Activated CD8-positive, alpha-beta memory T cell treated with anti-CD3 and anti-CD28 coated beads, Interleukin-2, amount 10 ng/mL, durations not matched to agents 7 days and 5 days (primary cell): ENCODE data around the gene STX12. TPM values are rescaled to one million over a fixed set of nuclear protein-coding genes. Genes with fewer than 3 reads are reported as not detected.
"Not testable (repeated sequence)": the region's sequence is repeated elsewhere in the genome, so short reads cannot be mapped to it uniquely, and the experiment has no call there.

Experiments
- ATAC-seq: fragments of 150-1000 bp; cut with Tn5 transposase; one replicate; pipeline ENCODE4 v1.10.0; 2021; ENCODE audit warnings: moderate library complexity
- CTCF ChIA-PET: fragments of 350-600 bp; sonication (Branson Sonifier 250); formaldehyde crosslinking; loops from one replicate; lab custom pipeline; 2021; ENCODE audit warnings: antibody characterized with exemption; lab: Charles Lee
- DNase-seq: peaks from one replicate; pipeline ENCODE4 v3.0.0-alpha.2; 2020
- H3K27ac Mint-ChIP-seq: one replicate; pipeline ENCODE4 v1.8.0; 2021; ENCODE audit warnings: mild to moderate bottlenecking, mixed read lengths
- H3K27me3 Mint-ChIP-seq: one replicate; pipeline ENCODE4 v1.8.0; 2021; ENCODE audit warnings: mixed read lengths
- H3K36me3 Mint-ChIP-seq: one replicate; pipeline ENCODE4 v1.8.0; 2021; ENCODE audit warnings: mild to moderate bottlenecking, mixed read lengths
- H3K4me1 Mint-ChIP-seq: one replicate; pipeline ENCODE4 v1.8.0; 2021; ENCODE audit warnings: mixed read lengths
- H3K4me3 Mint-ChIP-seq: one replicate; pipeline ENCODE4 v1.8.0; 2021; ENCODE audit warnings: mild to moderate bottlenecking, moderate library complexity, mixed read lengths
- H3K9me3 Mint-ChIP-seq: one replicate; pipeline ENCODE4 v1.8.0; 2022; ENCODE audit warnings: low read depth, mixed read lengths
- total RNA-seq, 2 experiments: library from RNA; stranded (reverse); gene quantifications; one replicate each; pipeline ENCODE4 v1.2.3, GENCODE V29; 2021

STX12 gene
- total RNA-seq, 2 experiments from 2014 or later = 20.4 to 29.5 TPM

DNA sequence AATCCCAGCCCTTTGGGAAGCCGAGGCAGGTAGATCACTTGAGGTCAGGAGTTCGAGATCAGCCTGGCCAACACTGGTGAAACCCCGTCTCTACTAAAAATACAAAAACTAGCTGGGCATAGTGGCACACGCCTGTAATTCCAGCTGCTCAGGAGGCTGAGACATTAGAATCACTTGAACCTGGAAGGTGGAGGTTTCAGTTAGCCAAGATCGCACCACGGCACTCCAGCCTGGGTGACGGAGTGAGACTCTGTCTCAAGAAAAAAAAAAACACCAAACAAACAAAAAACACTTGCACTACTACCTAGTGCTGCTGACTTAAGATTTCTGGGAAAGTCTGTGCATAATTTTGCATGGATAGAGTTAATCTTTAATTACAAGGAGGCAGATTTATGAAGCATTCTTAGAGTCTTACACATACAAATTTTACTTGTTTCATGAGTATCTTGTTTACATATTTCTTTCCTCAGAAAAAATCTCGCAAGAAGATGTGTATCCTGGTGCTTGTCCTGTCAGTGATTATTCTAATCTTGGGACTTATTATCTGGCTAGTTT lies 48.8 kb downstream of the STX12 start:
- no peaks in the 10 kb centered on the region for H3K9me3 Mint-ChIP-seq
- H3K27me3 Mint-ChIP-seq = no peaks in the 10 kb centered on the region
- ATAC-seq (no peak), DNase-seq (no peak)
- no peak overlapping the region for H3K27ac Mint-ChIP-seq
- no peaks in the 10 kb centered on the region for H3K4me1 Mint-ChIP-seq
- CTCF ChIA-PET = no interaction called here
- H3K4me3 Mint-ChIP-seq = no peak overlapping the region
- H3K36me3 Mint-ChIP-seq = peaks cover 22% of the 10 kb centered on the region

DNA sequence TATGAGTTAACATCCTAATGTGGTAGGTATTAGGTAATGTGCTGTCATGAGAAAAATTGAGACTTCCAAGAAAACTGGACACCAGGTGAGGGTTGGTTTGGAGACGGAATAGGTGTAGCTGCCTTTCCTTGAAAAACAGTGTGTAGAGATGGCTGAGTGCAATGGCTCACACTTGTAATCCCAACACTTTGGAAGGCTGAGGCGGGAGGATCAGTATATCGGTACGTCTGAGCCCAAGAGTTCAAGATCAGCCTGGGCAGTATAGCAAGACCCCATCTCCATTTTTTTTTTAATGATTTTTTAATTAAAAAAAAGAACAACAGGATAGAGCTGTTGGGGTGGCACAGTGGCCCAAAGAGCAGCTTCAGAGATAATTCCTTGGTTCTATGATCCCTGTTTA lies 50.8 kb downstream of the STX12 start:
- Mint-ChIP-seq H3K27me3 (no peaks in the 10 kb centered on the region), H3K36me3 (peaks cover 18% of the 10 kb centered on the region), H3K4me1 (no peaks in the 10 kb centered on the region), H3K9me3 (no peaks in the 10 kb centered on the region), H3K27ac (no peak overlapping the region), H3K4me3 (no peak overlapping the region)
- no peak for ATAC-seq
- CTCF ChIA-PET = no interaction called here
- DNase-seq = no peak

DNA sequence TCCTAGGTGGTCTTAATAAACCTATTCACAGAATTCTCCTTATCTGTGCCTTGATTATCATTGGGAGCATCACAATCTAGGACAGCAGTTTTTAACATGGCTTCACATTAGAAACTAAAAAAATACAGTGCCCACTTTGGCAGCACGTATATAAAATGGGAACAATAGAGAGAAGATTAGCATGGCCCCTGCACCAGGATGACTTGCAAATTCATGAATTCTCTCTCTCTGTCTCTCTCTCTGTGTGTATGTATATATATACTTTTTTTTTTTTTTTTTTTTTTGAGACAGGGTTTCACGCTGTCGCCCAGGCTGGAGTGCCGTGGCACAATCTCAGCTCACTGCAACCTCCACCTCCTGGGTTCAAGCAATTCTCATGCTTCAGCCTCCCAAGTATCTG lies 51.4 kb downstream of the STX12 start:
- H3K4me1 Mint-ChIP-seq = no peaks in the 10 kb centered on the region
- no peak for DNase-seq

DNA sequence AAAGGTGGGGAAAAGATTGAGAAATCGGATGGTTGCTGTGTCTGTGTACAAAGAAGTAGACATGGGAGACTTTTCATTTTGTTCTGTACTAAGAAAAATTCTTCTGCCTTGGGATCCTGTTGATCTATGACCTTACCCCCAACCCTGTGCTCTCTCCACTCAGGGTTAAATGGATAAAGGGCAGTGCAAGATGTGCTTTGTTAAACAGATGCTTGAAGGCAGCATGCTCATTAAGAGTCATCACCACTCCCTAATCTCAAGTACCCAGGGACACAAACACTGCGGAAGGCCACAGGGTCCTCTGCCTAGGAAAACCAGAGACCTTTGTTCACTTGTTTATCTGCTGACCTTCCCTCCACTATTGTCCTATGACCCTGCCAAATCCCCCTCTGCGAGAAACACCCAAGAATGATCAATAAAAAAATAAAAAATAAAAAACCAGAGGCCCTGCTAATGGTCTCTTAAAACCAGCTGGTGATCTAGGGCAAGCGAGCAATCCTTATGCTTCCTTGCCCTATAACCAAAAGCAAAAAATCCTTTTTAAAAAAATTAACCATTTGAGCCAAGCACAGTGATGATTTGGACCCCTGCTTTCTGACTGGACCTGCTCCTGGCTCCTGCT lies 56.4 kb downstream of the STX12 start:
- H3K27me3 Mint-ChIP-seq, H3K9me3 Mint-ChIP-seq, DNase-seq, ATAC-seq: not testable (repeated sequence)
- peak overlapping the region; percentile 24 for H3K27ac Mint-ChIP-seq
- H3K4me3 Mint-ChIP-seq = peak overlapping the region; percentile 94
- peaks cover 27% of the 10 kb centered on the region for H3K4me1 Mint-ChIP-seq
- H3K36me3 Mint-ChIP-seq = peaks cover 12% of the 10 kb centered on the region
- CTCF ChIA-PET = interaction anchor here (0.7 to 6.5 kb wide), 3 partner anchors 15 to 159 kb away, joined by 3 to 21 read pairs (median 8); partner anchors contain the start of gene FAM76A

More for the DNA sequence above, 51.4 kb downstream of the STX12 start:
- H3K9me3 Mint-ChIP-seq = no peaks in the 10 kb centered on the region
- CTCF ChIA-PET = no interaction called here
- H3K36me3 Mint-ChIP-seq = peaks cover 15% of the 10 kb centered on the region
- no peak for ATAC-seq
- H3K27ac Mint-ChIP-seq = no peak overlapping the region
- H3K4me3 Mint-ChIP-seq = no peak overlapping the region
- H3K27me3 Mint-ChIP-seq = no peaks in the 10 kb centered on the region

DNA sequence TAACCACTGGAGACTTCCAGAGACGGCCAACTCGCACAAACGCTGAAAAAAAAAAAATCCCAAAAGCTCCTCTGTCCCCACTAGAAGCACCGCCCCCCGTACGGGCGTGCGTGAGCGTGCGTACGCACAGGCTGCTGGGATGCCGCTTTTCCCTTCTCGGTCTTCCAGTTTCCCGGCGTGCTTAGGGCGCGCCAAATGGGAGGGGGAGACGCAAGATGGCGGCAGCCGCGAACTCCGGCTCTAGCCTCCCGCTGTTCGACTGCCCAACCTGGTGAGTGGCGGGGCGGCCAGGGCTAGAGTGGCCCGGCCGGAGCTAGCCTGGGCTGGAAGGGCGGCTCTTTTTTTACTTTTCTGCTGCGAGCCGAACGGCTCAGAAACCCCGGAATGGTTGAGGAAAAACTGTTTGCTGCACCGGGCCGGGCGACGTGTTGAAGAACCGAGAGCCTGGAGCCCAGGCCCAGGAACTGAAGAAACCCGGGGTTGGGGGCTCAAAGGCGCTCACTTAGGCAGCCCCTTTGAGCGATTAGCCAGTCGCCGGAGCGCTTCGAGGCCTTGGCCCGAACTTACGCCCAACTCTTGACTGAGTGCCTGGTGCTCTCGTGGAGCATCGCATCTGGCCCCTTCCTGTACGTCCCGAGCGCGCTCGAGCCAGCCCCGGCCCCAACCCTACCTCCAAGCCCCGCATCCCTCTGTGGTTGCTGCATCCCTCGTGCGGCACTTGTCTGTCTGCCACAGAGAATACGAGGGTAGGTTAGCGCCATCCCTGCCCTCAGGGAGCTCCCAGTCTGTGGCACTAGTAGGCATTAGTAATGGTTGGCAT lies 57.8 kb downstream of the STX12 start, which contains the start of gene PPP1R8:
PPP1R8 (plus strand) TSS at position 162 of the 820 bp plus-strand sequence; CDS start at position 216, 54 bp downstream.
- DNase-seq = peak; percentile 92
- CTCF ChIA-PET = interaction anchor here (0.6 to 6.5 kb wide), 9 partner anchors 12 to 161 kb away, joined by 3 to 21 read pairs (median 5); partner anchors contain the start of genes FAM76A, STX12 and XKR8
- Mint-ChIP-seq H3K27me3 (no peaks in the 10 kb centered on the region), H3K36me3 (peaks cover 18% of the 10 kb centered on the region), H3K9me3 (no peaks in the 10 kb centered on the region), H3K27ac (peak within 1 kb of the TSS; percentile 85), H3K4me3 (peak within 1 kb of the TSS; percentile 94), H3K4me1 (peaks cover 38% of the 10 kb centered on the region)
- peak; percentile 98 for ATAC-seq

DNA sequence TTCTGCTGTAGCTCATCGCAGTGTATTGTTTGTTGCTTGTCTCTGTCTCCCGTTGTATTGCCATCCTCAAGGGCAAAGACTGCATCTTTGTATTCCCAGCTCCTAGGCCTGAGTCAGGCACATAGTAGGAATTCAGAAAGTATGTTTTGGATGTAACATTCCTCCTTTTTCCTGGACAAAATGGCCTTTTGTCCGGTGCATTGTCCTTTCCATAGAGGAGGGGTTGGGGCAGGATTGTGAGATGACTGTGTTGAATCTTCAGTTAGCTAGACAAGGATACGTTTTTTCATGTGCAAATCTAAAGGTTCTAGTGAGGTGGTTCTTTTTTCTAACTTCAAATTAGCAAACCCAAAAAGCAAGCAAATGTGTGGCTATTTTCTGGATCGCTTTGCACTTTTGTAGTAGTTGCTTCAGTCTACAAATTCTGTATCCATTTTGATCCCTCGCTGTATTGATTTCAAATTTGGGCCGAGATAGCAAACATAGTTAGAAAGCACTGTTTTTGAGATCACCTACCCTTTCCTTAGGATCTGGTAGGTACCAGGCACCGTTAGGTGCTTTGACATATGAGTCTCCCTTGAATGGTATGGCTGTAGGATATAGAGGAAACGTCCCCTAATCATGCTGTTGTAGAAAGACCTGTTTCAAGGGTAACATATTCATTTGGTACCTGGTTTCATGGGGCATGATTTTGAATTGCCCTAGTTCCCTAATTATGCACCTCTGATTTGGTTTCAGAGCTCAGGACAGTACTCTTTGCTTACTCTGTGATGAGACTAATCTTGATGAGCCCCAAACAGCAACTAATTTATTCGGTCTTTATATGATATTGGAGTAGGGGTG lies 58.8 kb downstream of the STX12 start:
- Mint-ChIP-seq H3K27me3 (no peaks in the 10 kb centered on the region), H3K9me3 (no peaks in the 10 kb centered on the region), H3K36me3 (peaks cover 23% of the 10 kb centered on the region), H3K4me3 (peak overlapping the region; percentile 94), H3K4me1 (peaks cover 41% of the 10 kb centered on the region), H3K27ac (peak overlapping the region; percentile 85)
- CTCF ChIA-PET = interaction anchor here (0.6 to 6.5 kb wide), 6 partner anchors 12 to 162 kb away, joined by 3 to 21 read pairs (median 5); partner anchors contain the start of genes STX12 and XKR8
- no peak for DNase-seq
- no peak for ATAC-seq

DNA sequence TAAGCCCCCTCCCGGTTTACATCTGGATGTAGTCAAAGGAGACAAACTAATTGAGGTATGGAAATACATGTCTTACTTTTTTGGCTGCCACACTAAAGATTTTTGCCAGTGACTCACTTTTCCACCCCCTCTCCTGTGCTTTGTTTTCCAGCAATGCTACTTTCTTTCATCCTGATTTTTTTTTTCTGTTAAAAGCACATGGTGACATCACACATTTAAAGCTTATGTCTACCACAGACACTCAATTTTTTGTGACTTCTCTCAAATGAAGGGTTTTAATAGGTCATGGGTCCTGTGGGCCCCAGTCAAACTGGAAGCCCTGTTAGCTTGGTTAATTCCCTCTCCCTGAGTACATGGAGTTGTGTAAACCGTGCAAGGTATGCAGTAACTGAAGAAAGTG lies 59.7 kb downstream of the STX12 start:
- peaks cover 41% of the 10 kb centered on the region for H3K4me1 Mint-ChIP-seq
- no peaks in the 10 kb centered on the region for H3K27me3 Mint-ChIP-seq
- H3K4me3 Mint-ChIP-seq = no peak overlapping the region
- H3K27ac Mint-ChIP-seq = no peak overlapping the region
- ATAC-seq = no peak
- peaks cover 26% of the 10 kb centered on the region for H3K36me3 Mint-ChIP-seq
- no peak for DNase-seq
- H3K9me3 Mint-ChIP-seq = no peaks in the 10 kb centered on the region
- CTCF ChIA-PET = interaction anchor here (0.5 to 6.5 kb wide), 3 partner anchors 54 to 163 kb away, joined by 3 to 21 read pairs (median 3); no protein-coding TSS in a partner anchor

DNA sequence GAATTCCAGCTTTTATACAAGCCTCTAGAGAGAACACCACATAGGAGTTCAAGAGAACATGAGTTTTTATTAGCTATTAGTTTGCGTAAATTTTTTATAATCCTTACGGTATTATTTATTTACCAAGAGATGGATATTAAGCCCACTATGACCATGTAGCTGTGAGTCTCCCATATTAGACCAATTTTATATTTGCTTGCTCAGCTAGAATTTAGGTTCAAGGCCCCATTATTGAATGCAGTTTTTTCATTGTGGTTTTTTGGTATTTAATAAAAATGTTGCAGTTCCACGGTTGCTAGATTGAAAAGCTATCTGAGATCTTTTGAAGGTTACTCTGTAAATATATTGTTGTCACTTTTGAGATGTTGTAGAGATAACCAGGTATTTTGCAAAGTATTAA lies 60.5 kb downstream of the STX12 start:
- ATAC-seq (no peak), DNase-seq (no peak)
- H3K4me3 Mint-ChIP-seq = no peak overlapping the region
- H3K4me1 Mint-ChIP-seq = peaks cover 41% of the 10 kb centered on the region
- H3K27me3 Mint-ChIP-seq = no peaks in the 10 kb centered on the region
- no peak overlapping the region for H3K27ac Mint-ChIP-seq
- H3K9me3 Mint-ChIP-seq = no peaks in the 10 kb centered on the region
- H3K36me3 Mint-ChIP-seq = peaks cover 26% of the 10 kb centered on the region
- CTCF ChIA-PET = interaction anchor here (0.5 to 6.5 kb wide), 3 partner anchors 55 to 163 kb away, joined by 3 to 21 read pairs (median 4); no protein-coding TSS in a partner anchor

DNA sequence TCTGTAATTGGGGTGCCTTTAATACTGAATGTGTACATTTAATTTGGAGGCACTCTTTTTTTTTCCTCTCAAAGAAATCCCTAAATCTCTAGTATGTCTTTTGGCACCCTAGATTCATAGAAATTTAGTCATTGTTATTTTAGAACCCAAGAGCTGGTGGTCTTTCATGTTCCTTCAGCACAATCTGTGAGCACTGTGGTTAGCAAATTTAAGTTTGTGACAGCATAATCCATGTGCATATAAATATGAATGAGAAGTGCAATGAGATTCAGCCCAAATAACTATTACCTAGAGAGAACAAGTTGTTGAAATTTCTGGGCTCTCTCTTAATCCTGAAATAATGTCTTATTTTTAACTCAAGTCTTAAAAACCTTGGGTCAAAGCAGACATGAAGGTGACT lies 62.0 kb downstream of the STX12 start:
- Mint-ChIP-seq H3K4me1 (peaks cover 38% of the 10 kb centered on the region), H3K36me3 (peaks cover 38% of the 10 kb centered on the region), H3K9me3 (no peaks in the 10 kb centered on the region), H3K27ac (no peak overlapping the region), H3K27me3 (no peaks in the 10 kb centered on the region), H3K4me3 (no peak overlapping the region)
- no peak for ATAC-seq
- CTCF ChIA-PET = interaction anchor here (0.7 to 2.0 kb wide), 2 partner anchors 23 to 29 kb away, joined by 3 to 5 read pairs; no protein-coding TSS in a partner anchor
- DNase-seq = no peak

DNA sequence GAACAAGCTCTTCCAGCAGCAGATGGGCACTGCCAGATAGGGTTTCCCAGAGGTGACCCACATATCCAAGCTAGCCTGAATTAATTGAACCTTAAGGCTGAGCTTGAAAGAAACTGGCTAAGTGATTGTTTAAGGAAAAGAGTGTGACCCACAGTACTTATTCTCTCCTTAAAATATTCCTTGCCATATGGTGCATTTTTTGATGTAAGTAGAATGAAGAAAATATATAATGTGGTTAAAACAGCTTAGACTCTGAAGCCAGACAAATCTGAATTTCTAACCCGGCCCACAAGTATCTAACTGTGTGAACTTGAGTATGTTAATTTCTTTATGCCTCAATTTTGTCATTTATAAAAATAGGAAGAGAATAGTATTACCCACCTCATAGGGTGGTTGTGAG lies 62.5 kb downstream of the STX12 start:
- Mint-ChIP-seq H3K9me3 (no peaks in the 10 kb centered on the region), H3K27me3 (no peaks in the 10 kb centered on the region), H3K4me1 (peaks cover 38% of the 10 kb centered on the region), H3K36me3 (peaks cover 42% of the 10 kb centered on the region), H3K27ac (no peak overlapping the region), H3K4me3 (no peak overlapping the region)
- no peak for ATAC-seq
- CTCF ChIA-PET = interaction anchor here (0.7 to 2.0 kb wide), 2 partner anchors 23 to 29 kb away, joined by 3 to 5 read pairs; no protein-coding TSS in a partner anchor
- DNase-seq = no peak

DNA sequence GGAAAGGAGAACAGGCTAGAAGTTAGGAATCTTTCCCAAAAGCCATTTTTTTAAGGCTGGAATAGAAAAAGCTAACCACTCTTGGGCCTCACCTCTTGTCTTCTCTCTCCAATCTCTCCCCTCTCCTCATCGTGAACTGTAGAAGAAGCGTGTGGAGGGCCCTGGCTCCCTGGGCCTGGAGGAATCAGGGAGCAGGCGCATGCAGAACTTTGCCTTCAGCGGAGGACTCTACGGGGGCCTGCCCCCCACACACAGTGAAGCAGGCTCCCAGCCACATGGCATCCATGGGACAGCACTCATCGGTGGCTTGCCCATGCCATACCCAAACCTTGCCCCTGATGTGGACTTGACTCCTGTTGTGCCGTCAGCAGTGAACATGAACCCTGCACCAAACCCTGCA lies 76.9 kb downstream of the STX12 start:
- ATAC-seq (no peak), DNase-seq (no peak)
- Mint-ChIP-seq H3K36me3 (peaks cover 38% of the 10 kb centered on the region), H3K4me1 (no peaks in the 10 kb centered on the region), H3K27ac (no peak overlapping the region), H3K27me3 (no peaks in the 10 kb centered on the region), H3K9me3 (no peaks in the 10 kb centered on the region), H3K4me3 (no peak overlapping the region)
- CTCF ChIA-PET = interaction anchor here (0.7 kb wide), 1 partner anchor 53 kb away, joined by 3 read pairs; no protein-coding TSS in a partner anchor

DNA sequence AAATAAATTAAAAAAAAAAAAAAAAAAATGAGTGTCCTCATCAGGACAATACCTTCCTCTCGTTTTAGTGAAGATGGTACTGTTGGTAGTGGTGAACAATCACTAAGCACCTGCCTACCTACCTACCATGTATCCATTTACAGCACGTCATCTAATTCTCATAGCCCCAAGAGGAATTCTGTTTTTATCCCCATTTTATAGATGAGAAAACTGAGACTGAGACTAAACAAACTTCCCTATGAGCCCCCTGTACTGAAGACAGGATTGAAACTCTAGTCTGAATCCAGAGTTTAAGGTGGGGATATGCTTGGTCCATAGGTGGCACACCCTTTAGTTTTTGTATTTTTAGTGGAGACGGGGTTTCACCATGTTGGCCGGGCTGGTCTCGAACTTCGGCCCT lies 82.1 kb downstream of the STX12 start:
- peaks cover 10% of the 10 kb centered on the region for H3K36me3 Mint-ChIP-seq

More for the DNA sequence above, 82.1 kb downstream of the STX12 start:
- H3K4me3 Mint-ChIP-seq = no peak overlapping the region
- H3K9me3 Mint-ChIP-seq = no peaks in the 10 kb centered on the region
- CTCF ChIA-PET = no interaction called here
- H3K27ac Mint-ChIP-seq = no peak overlapping the region
- ATAC-seq (no peak), DNase-seq (no peak)
- no peaks in the 10 kb centered on the region for H3K27me3 Mint-ChIP-seq
- H3K4me1 Mint-ChIP-seq = peaks cover 4% of the 10 kb centered on the region
